ENCODE measurements around the gene LAMA3. TPM values are rescaled to one million over a fixed set of nuclear protein-coding genes. Genes with fewer than 3 reads are reported as not detected.

LAMA3 gene
- polyA plus RNA-seq, 1 donor from 2014 or later: not detected

DNA sequence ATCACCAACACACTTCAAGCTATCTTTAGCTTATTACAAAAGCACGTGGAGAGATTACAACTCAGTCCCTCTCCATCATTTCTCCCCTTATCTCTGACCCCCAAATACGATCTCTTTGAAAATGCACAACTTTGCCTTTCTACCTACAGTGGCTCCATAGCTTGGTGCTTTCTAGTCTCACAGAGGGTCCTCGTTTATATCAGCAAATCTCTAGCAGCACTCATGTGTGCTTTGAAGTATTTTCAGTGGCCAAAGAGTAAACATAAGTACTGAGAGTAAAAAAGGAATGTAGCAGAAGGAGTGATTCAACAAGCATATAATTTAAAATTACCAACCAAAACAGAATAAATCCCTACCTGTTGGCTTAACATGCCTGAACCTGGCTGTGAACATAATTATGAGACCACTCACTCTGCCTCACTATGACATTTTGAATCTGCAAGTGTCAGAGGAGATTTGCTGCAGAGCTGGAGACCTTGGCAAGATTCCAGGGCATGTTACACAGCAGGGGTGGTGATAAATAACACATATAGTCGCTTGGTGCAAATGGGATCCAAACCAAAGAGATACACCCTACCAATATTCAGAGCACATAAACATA is 54.6 kb downstream of the LAMA3 start:
- Mint-ChIP-seq H3K27ac (no peak overlapping the region), H3K4me1 (no peaks in the 10 kb centered on the region), H3K9me3 (no peaks in the 10 kb centered on the region), H3K4me3 (no peak overlapping the region), H3K27me3 (peaks cover 11% of the 10 kb centered on the region), H3K36me3 (peaks cover 2% of the 10 kb centered on the region)

DNA sequence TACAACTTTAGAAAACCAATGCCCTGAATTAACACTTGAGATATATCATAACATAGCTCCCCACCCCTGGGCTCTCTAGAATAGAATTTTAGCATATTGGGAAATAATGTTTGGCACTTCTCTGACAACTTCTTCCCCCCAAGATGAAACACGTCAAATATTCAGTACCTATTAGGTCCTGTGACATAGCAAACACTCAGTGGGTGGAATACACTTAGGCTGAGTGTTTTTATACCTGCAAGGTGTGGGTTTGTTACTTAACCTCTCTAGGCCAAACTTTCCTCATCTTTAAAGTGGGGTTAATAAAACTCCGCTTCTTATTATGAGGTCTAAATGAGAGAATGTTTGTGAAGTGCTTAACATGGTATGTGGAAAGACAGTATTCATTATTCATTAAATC is 56.1 kb downstream of the LAMA3 start:
- peaks cover 11% of the 10 kb centered on the region for H3K27me3 Mint-ChIP-seq
- H3K36me3 Mint-ChIP-seq: peaks cover 2% of the 10 kb centered on the region

DNA sequence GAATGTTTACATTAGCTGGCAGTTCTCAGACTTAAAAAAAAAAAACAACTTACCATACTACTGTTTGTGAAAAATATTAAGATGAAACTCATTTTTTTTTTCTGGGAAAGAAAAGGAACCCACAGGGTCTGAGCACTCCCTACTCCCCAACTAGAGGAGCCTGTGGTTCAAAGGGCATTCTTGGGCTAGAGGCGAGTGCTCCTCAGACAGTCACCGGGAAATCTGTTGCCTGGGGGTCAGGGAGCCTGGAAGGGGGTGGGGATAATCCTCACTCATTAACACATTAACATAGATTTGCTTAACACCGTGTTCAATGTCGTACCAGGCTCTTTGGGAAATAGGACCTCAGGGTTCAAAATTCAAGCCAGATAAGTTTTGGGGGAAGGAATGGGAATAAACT is 57.6 kb downstream of the LAMA3 start:
- H3K27me3 Mint-ChIP-seq: peaks cover 11% of the 10 kb centered on the region
- peaks cover 2% of the 10 kb centered on the region for H3K36me3 Mint-ChIP-seq

More for the DNA sequence above, 56.1 kb downstream of the LAMA3 start:
- Mint-ChIP-seq H3K4me1 (no peaks in the 10 kb centered on the region), H3K9me3 (peaks cover 0 to 7% (median 0%) of the 10 kb centered on the region in 3 donors), H3K4me3 (no peak overlapping the region), H3K27ac (no peak overlapping the region)

GRCh38 chr18:23752363-23752762 is 63.1 kb downstream of the LAMA3 start:
- Mint-ChIP-seq H3K27me3 (peaks cover 8% of the 10 kb centered on the region), H3K36me3 (no peaks in the 10 kb centered on the region), H3K9me3 (peaks cover 0 to 7% (median 0%) of the 10 kb centered on the region in 3 donors), H3K4me3 (no peak overlapping the region), H3K4me1 (no peaks in the 10 kb centered on the region), H3K27ac (no peak overlapping the region)

More for the DNA sequence above, 57.6 kb downstream of the LAMA3 start:
- H3K27ac Mint-ChIP-seq: no peak overlapping the region
- H3K4me1 Mint-ChIP-seq: no peaks in the 10 kb centered on the region
- H3K4me3 Mint-ChIP-seq: no peak overlapping the region
- peaks cover 0 to 7% (median 0%) of the 10 kb centered on the region in 3 donors for H3K9me3 Mint-ChIP-seq

DNA sequence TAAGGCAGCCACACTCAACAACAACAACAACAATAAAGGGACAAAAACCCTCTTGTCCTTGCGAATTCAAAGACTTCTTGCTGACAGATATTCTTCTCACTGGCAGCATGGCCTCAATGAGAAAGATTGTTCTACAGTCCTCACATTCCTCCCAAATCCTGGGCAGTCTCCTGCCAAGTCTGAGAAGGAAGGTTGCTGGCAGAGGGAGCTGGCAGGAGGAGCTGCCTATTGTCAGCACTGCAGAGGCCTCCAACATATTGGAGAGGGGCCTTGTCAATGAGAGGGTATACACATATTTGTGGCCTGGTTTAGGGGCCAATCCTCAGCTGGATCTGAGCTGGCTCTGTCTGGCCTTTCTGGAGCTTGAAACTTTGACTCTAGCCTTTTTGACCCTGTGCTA is 63.5 kb downstream of the LAMA3 start:
- H3K4me1 Mint-ChIP-seq: no peaks in the 10 kb centered on the region
- no peaks in the 10 kb centered on the region for H3K36me3 Mint-ChIP-seq
- peaks cover 0 to 7% (median 0%) of the 10 kb centered on the region in 3 donors for H3K9me3 Mint-ChIP-seq
- H3K27me3 Mint-ChIP-seq: peaks cover 8% of the 10 kb centered on the region
- no peak overlapping the region for H3K4me3 Mint-ChIP-seq
- no peak overlapping the region for H3K27ac Mint-ChIP-seq

GRCh38 chr18:23756590-23757436 is 67.6 kb downstream of the LAMA3 start:
- no peaks in the 10 kb centered on the region for H3K36me3 Mint-ChIP-seq

GRCh38 chr18:23757437-23757733 is 68.1 kb downstream of the LAMA3 start:
- Mint-ChIP-seq H3K4me1 (no peaks in the 10 kb centered on the region), H3K27me3 (peaks cover 2% of the 10 kb centered on the region), H3K9me3 (no peaks in the 10 kb centered on the region), H3K27ac (no peak overlapping the region), H3K36me3 (no peaks in the 10 kb centered on the region), H3K4me3 (no peak overlapping the region)

More at GRCh38 chr18:23756590-23757436, 67.6 kb downstream of the LAMA3 start:
- Mint-ChIP-seq H3K27me3 (peaks cover 2% of the 10 kb centered on the region), H3K9me3 (no peaks in the 10 kb centered on the region), H3K4me1 (no peaks in the 10 kb centered on the region), H3K27ac (no peak overlapping the region), H3K4me3 (no peak overlapping the region)

DNA sequence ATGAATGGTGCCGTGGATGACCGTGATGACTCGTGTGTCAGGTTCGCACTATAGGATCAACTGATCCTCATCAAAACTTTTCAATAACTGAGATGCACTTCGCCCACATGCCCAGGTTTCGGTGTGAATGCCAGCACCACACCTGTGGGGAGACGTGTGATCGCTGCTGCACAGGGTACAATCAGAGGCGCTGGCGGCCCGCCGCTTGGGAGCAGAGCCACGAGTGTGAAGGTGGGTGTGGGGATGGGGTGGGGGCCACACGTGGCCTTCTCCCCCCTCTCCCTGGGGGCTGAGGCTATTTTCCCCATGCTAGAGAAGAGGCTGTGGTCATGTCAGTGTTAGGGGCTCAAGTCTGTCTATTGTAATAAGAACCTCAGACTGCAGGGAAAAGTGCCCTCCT is 69.0 kb downstream of the LAMA3 start:
- Mint-ChIP-seq H3K27me3 (peaks cover 2% of the 10 kb centered on the region), H3K9me3 (no peaks in the 10 kb centered on the region), H3K4me1 (no peaks in the 10 kb centered on the region), H3K36me3 (no peaks in the 10 kb centered on the region), H3K4me3 (no peak overlapping the region), H3K27ac (no peak overlapping the region)

GRCh38 chr18:23761941-23762340 is 72.7 kb downstream of the LAMA3 start:
- peaks cover 4% of the 10 kb centered on the region for H3K27me3 Mint-ChIP-seq
- H3K9me3 Mint-ChIP-seq: no peaks in the 10 kb centered on the region
- no peak overlapping the region for H3K4me3 Mint-ChIP-seq
- H3K27ac Mint-ChIP-seq: no peak overlapping the region
- H3K4me1 Mint-ChIP-seq: no peaks in the 10 kb centered on the region
- no peaks in the 10 kb centered on the region for H3K36me3 Mint-ChIP-seq

DNA sequence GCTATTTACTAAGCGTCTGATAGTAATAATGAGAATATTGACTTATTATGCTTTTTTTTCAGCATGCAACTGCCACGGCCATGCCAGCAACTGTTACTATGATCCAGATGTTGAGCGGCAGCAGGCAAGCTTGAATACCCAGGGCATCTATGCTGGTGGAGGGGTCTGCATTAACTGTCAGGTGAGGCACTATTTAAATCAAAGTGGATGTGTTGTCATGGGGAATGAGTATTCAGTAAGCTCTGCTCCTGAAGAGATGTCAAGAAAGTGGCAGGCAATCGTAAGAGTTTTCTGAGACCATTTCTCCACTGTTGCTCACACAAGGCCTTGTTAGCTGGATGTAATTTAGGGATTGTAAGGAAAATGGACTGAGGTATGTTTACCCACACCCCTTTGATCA is 74.1 kb downstream of the LAMA3 start:
- Mint-ChIP-seq H3K36me3 (no peaks in the 10 kb centered on the region), H3K4me1 (no peaks in the 10 kb centered on the region), H3K4me3 (no peak overlapping the region), H3K27ac (no peak overlapping the region), H3K27me3 (peaks cover 5% of the 10 kb centered on the region), H3K9me3 (peaks cover 0 to 2% (median under 1%) of the 10 kb centered on the region in 3 donors)

GRCh38 chr18:23765931-23766330 is 76.7 kb downstream of the LAMA3 start:
- peaks cover 8% of the 10 kb centered on the region for H3K27me3 Mint-ChIP-seq

GRCh38 chr18:23772327-23773024 is 83.2 kb downstream of the LAMA3 start:
- Mint-ChIP-seq H3K4me1 (peaks cover 0 to 3% (median 0%) of the 10 kb centered on the region in 3 donors), H3K9me3 (peaks cover 0 to 7% (median 4%) of the 10 kb centered on the region in 3 donors), H3K4me3 (no peak overlapping the region), H3K27ac (no peak overlapping the region), H3K36me3 (no peaks in the 10 kb centered on the region), H3K27me3 (peaks cover 18% of the 10 kb centered on the region)

More at GRCh38 chr18:23765931-23766330, 76.7 kb downstream of the LAMA3 start:
- peaks cover 2 to 7% (median 4%) of the 10 kb centered on the region in 3 donors for H3K9me3 Mint-ChIP-seq
- no peak overlapping the region for H3K4me3 Mint-ChIP-seq
- no peak overlapping the region for H3K27ac Mint-ChIP-seq
- no peaks in the 10 kb centered on the region for H3K36me3 Mint-ChIP-seq
- H3K4me1 Mint-ChIP-seq: peaks cover 0 to 3% (median 0%) of the 10 kb centered on the region in 3 donors

- no peak overlapping the region for H3K27ac Mint-ChIP-seq
- H3K9me3 Mint-ChIP-seq: no peaks in the 10 kb centered on the region
- no peaks in the 10 kb centered on the region for H3K36me3 Mint-ChIP-seq
- peaks cover 14% of the 10 kb centered on the region for H3K27me3 Mint-ChIP-seq
- peaks cover 0 to 2% (median 0%) of the 10 kb centered on the region in 3 donors for H3K4me1 Mint-ChIP-seq
- H3K4me3 Mint-ChIP-seq: no peak overlapping the region
Observed at GRCh38 chr18:23776306-23776705, 87.1 kb downstream of the LAMA3 start.

DNA sequence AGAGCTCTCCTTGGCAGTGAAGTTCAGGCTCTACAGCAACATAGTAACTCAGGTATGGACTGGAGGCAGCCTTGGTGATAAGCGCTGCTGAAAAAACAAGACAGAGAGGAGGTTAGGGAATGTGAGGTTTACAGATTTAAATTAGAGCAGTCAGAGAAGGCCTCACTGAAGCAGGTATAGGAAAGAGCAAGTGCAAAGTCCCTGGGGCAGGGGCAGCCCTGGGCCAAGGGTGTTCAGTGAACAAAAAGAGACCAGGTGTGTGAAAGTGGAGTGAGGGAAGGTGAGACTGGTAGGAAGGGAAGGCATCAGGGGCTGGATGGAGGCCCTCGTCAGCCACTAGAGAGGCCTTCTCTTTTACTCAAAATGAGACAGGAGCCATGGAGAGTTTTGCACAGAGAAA is 89.6 kb downstream of the LAMA3 start:
- peaks cover 0 to 2% (median 0%) of the 10 kb centered on the region in 3 donors for H3K4me1 Mint-ChIP-seq
- no peaks in the 10 kb centered on the region for H3K9me3 Mint-ChIP-seq
- H3K27ac Mint-ChIP-seq: no peak overlapping the region
- H3K4me3 Mint-ChIP-seq: no peak overlapping the region
- peaks cover 12% of the 10 kb centered on the region for H3K27me3 Mint-ChIP-seq
- H3K36me3 Mint-ChIP-seq: no peaks in the 10 kb centered on the region

- H3K4me3 Mint-ChIP-seq: no peak overlapping the region
- peaks cover 13% of the 10 kb centered on the region for H3K27me3 Mint-ChIP-seq
- no peaks in the 10 kb centered on the region for H3K36me3 Mint-ChIP-seq
- peaks cover 0 to 2% (median 0%) of the 10 kb centered on the region in 3 donors for H3K4me1 Mint-ChIP-seq
- H3K27ac Mint-ChIP-seq: no peak overlapping the region
- no peaks in the 10 kb centered on the region for H3K9me3 Mint-ChIP-seq
Observed at GRCh38 chr18:23779696-23780303, 90.5 kb downstream of the LAMA3 start.
